Measurements from ENCODE around the gene PALLD.

DNA sequence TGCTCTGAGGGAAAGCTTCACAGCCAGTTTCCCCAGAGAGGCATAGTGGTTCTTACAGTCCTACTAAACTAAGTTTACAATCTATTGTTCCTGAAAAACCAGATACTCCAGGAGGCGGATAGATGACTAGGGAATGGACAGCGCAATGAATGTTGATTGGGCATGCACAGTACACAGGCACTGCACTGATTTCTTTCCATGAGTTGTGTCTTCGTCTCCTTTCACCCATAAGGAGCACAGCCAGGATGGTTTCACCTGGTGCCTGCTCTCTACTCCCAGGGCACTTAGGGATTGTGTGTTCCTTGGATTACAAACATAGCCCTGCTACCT is 144.9 kb downstream of the PALLD start:
- TF ChIP-seq POLR2A (IDR thresholded peaks at IDR 0.05): no peak
- TF ChIP-seq, protein P1, sequence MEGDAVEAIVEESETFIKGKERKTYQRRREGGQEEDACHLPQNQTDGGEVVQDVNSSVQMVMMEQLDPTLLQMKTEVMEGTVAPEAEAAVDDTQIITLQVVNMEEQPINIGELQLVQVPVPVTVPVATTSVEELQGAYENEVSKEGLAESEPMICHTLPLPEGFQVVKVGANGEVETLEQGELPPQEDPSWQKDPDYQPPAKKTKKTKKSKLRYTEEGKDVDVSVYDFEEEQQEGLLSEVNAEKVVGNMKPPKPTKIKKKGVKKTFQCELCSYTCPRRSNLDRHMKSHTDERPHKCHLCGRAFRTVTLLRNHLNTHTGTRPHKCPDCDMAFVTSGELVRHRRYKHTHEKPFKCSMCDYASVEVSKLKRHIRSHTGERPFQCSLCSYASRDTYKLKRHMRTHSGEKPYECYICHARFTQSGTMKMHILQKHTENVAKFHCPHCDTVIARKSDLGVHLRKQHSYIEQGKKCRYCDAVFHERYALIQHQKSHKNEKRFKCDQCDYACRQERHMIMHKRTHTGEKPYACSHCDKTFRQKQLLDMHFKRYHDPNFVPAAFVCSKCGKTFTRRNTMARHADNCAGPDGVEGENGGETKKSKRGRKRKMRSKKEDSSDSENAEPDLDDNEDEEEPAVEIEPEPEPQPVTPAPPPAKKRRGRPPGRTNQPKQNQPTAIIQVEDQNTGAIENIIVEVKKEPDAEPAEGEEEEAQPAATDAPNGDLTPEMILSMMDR (IDR thresholded peaks at IDR 0.05): no peak
- no peak for TF ChIP-seq POLR2AphosphoS5 (IDR thresholded peaks at IDR 0.05)
- TF ChIP-seq EP300 (IDR thresholded peaks at IDR 0.05): no peak

Data from sigmoid colon (tissue), 4 donors.